ENCODE data around the gene ILDR1. TPM values are rescaled to one million over a fixed set of nuclear protein-coding genes. Genes with fewer than 3 reads are reported as not detected.

The ILDR1 gene
- total and polyA plus RNA-seq, 2 of the 8 experiments (the other 6 are each of a cell fraction or from before 2014, with no cell fraction given) = 1.8 TPM

DNA sequence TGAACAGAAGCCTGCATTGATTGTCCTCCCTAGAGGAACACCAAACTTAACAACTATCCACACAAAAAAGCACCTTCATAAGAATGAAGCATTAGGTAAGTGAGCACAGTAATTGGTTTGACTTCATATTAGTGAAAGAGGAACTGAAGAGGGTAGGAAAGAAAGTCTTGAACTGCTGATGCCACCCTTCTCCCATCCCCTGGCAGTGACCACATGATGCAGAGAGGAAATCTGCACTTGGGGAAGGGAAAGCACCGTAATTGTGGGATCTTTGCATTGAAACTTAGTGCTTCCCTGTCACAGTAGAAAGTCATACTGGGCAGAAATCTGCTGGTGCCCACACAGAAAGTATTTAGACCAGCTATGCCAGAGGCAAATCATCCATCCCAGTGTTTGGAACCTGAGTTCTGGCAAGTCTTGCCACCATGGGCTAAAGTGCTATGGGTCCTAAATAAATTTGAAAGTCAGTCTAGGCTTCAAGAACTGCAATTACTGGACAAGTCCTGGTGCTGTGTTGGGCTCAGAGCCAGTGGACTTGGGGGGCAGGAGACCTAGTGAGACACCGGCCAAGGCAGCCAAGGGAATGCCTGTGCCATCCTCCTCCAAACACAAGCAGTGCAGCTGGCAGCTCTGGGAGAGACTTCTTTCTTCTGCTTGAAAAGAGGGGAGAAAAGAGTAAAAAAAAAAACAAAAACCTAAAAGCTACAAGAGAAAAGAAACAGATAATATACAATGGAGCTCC is 64.2 kb downstream of the ILDR1 start:
- H4K8ac ChIP-seq (ENCODE audit: extremely low read depth, insufficient read depth, low read length) = no peak overlapping the region
- no peaks in the 10 kb centered on the region for H4K20me1 ChIP-seq (replicated peaks in 1 of 2; ENCODE audit: control insufficient read depth in 1 of 2, insufficient read depth in 2 of 2, low read length in 2 of 2)
- ChIA-PET POLR2A (ENCODE audit: partially characterized antibody) (interaction anchor here (0.7 kb wide), 1 partner anchor 11 kb away, joined by 3 read pairs; no protein-coding TSS in a partner anchor), CTCF (ENCODE audit: partially characterized antibody) (interaction anchor here (0.8 to 1.3 kb wide), 3 partner anchors 9 to 39 kb away, joined by 3 to 4 read pairs (median 3); no protein-coding TSS in a partner anchor)
- H2BK15ac ChIP-seq (ENCODE audit: low read length) = no peak overlapping the region
- H4K5ac ChIP-seq (ENCODE audit: insufficient read length, low read depth, low read length) = no peak overlapping the region
- H3K79me2 ChIP-seq (ENCODE audit: control insufficient read depth in 1 of 2, insufficient read depth in 2 of 2, low read length in 2 of 2) = no peaks in the 10 kb centered on the region
- H3K4ac ChIP-seq (replicated peaks; ENCODE audit: insufficient read length, low read depth, low read length) = no peak overlapping the region
- no peak overlapping the region for H2BK5ac ChIP-seq (ENCODE audit: low read depth, low read length)
- no peak overlapping the region for H3K4me3 ChIP-seq (ENCODE audit: extremely low read depth in 1 of 4, insufficient read depth in 2 of 4, low read depth in 3 of 4, low read length in 4 of 4)
- H3K27ac ChIP-seq (ENCODE audit: low read depth, low read length) = no peak overlapping the region
- no peak overlapping the region for H3K23ac ChIP-seq (ENCODE audit: insufficient read length)
- no peak for TF ChIP-seq RBBP5 (IDR thresholded peaks at IDR 0.05; ENCODE audit: borderline replicate concordance, low read depth, low read length)
- DNase-seq (ENCODE audit: low read depth in 1 of 2, low spot score in 2 of 2) (no peak), FAIRE-seq (no peak)
- H3K36me3 ChIP-seq (ENCODE audit: control insufficient read depth in 2 of 4, insufficient read depth in 4 of 4, low read length in 3 of 4) = no peaks in the 10 kb centered on the region; a peak in 1 of 8 replicates
- no peak overlapping the region for H4K91ac ChIP-seq (replicated peaks; ENCODE audit: insufficient read length, low read length)
- H2BK12ac ChIP-seq (ENCODE audit: low read depth, low read length) = no peak overlapping the region; the same call in 1 of the 2 replicates
- H3K79me1 ChIP-seq (ENCODE audit: low read depth, low read length) = no peaks in the 10 kb centered on the region
- H2BK120ac ChIP-seq (replicated peaks; ENCODE audit: low read depth, low read length) = peak overlapping the region; percentile 54
- no peaks in the 10 kb centered on the region for H3K27me3 ChIP-seq (replicated peaks in 1 of 4; ENCODE audit: control insufficient read depth in 3 of 4, extremely low read depth in 1 of 4, insufficient read depth in 3 of 4, low read length in 3 of 4)
- no peak overlapping the region for H2AFZ ChIP-seq (ENCODE audit: low read length)
- no peak overlapping the region for H3K9ac ChIP-seq (replicated peaks in 1 of 4; ENCODE audit: extremely low read depth in 1 of 4, low read depth in 3 of 4, low read length in 3 of 4)
- H3K4me1 ChIP-seq (replicated peaks in 1 of 4; ENCODE audit: control insufficient read depth in 3 of 4, insufficient read depth in 4 of 4, low read length in 3 of 4) = peaks cover 0 to 4% (median 2%) of the 10 kb centered on the region in 4 experiments; a peak in 2 of 7 replicates
- H2BK20ac ChIP-seq (ENCODE audit: low read length) = no peak overlapping the region
- no peaks in the 10 kb centered on the region for H3K23me2 ChIP-seq (ENCODE audit: low read depth, low read length)
- 75% methylated on average over 2 of the region's 2 CpGs; no CpG with 5 or more reads in 1 of the 2 experiments for WGBS, 2 experiments (ENCODE audit: extremely low coverage in 1 of 2, insufficient coverage in 1 of 2, insufficient read length in 1 of 2, insufficient replicate concordance in 2 of 2, low coverage in 1 of 2, low lambda C conversion rate in 2 of 2, missing lambda C conversion rate in 1 of 2)
- 0 out of 4 replicates have a peak, but pooled peaks cover 0 to 2% of the 10 kb centered on the region in 2 experiments for H3K9me3 ChIP-seq (ENCODE audit: insufficient read depth in 2 of 2, low read depth in 1 of 2, low read length in 1 of 2)
- no peak overlapping the region for H3K14ac ChIP-seq (ENCODE audit: insufficient read length)
- H3K56ac ChIP-seq (replicated peaks; ENCODE audit: insufficient read length, low read depth, low read length) = no peak overlapping the region
- H2AK5ac ChIP-seq (ENCODE audit: low read depth, low read length) = no peak overlapping the region
- no peak overlapping the region for H3K18ac ChIP-seq (ENCODE audit: extremely low read depth, low read length)
- H3K4me2 ChIP-seq (ENCODE audit: insufficient read depth in 1 of 2, low read depth in 2 of 2, low read length in 2 of 2) = no peak overlapping the region

Measured in H1 (cell line).